Measurements from ENCODE around the gene PHF1.

Gene PHF1

GRCh38 chr6:33439956-33440648 is 29.3 kb downstream of the PHF1 start:
- Mint-ChIP-seq H3K36me3 (peaks cover 27% of the 10 kb centered on the region), H3K27ac (peak overlapping the region; percentile 36), H3K4me3 (no peak overlapping the region), H3K4me1 (peaks cover 4% of the 10 kb centered on the region), H3K9me3 (no peaks in the 10 kb centered on the region), H3K27me3 (no peaks in the 10 kb centered on the region)
- ATAC-seq (ENCODE audit: low read depth) (no peak), DNase-seq (ENCODE audit: low spot score in 2 of 2) (no peak)

GRCh38 chr6:33440649-33441309 is 30.0 kb downstream of the PHF1 start:
- peaks cover 26% of the 10 kb centered on the region for H3K36me3 Mint-ChIP-seq
- no peak overlapping the region for H3K4me3 Mint-ChIP-seq

GRCh38 chr6:33441457-33441856 is 30.6 kb downstream of the PHF1 start:
- peaks cover 9% of the 10 kb centered on the region for H3K4me1 Mint-ChIP-seq
- no peaks in the 10 kb centered on the region for H3K27me3 Mint-ChIP-seq
- DNase-seq (ENCODE audit: low spot score in 2 of 2), result no peak
- H3K27ac Mint-ChIP-seq, result no peak overlapping the region
- H3K36me3 Mint-ChIP-seq, result peaks cover 28% of the 10 kb centered on the region
- no peak for ATAC-seq (ENCODE audit: low read depth)
- H3K4me3 Mint-ChIP-seq, result no peak overlapping the region
- no peaks in the 10 kb centered on the region for H3K9me3 Mint-ChIP-seq

More at GRCh38 chr6:33440649-33441309, 30.0 kb downstream of the PHF1 start:
- Mint-ChIP-seq H3K27ac (peak overlapping the region; percentile 36), H3K9me3 (no peaks in the 10 kb centered on the region), H3K27me3 (no peaks in the 10 kb centered on the region), H3K4me1 (peaks cover 4% of the 10 kb centered on the region)
- ATAC-seq (ENCODE audit: low read depth) (no peak), DNase-seq (ENCODE audit: low spot score in 2 of 2) (no peak)

GRCh38 chr6:33442283-33442682 is 31.5 kb downstream of the PHF1 start:
- ATAC-seq (ENCODE audit: low read depth) (no peak), DNase-seq (ENCODE audit: low spot score in 2 of 2) (no peak)
- Mint-ChIP-seq H3K4me3 (no peak overlapping the region), H3K4me1 (peaks cover 11% of the 10 kb centered on the region), H3K27me3 (no peaks in the 10 kb centered on the region), H3K9me3 (no peaks in the 10 kb centered on the region), H3K36me3 (peaks cover 28% of the 10 kb centered on the region), H3K27ac (peak overlapping the region; percentile 66)

GRCh38 chr6:33443025-33443424 is 32.2 kb downstream of the PHF1 start:
- peaks cover 13% of the 10 kb centered on the region for H3K4me1 Mint-ChIP-seq
- ATAC-seq (ENCODE audit: low read depth), result no peak
- H3K9me3 Mint-ChIP-seq, result no peaks in the 10 kb centered on the region
- no peak for DNase-seq (ENCODE audit: low spot score in 2 of 2)
- H3K27me3 Mint-ChIP-seq, result no peaks in the 10 kb centered on the region
- H3K4me3 Mint-ChIP-seq, result no peak overlapping the region
- H3K36me3 Mint-ChIP-seq, result peaks cover 29% of the 10 kb centered on the region
- H3K27ac Mint-ChIP-seq, result peak overlapping the region; percentile 66

GRCh38 chr6:33443619-33444504 is 33.0 kb downstream of the PHF1 start:
- no peak overlapping the region for H3K4me3 Mint-ChIP-seq
- peaks cover 17% of the 10 kb centered on the region for H3K4me1 Mint-ChIP-seq
- DNase-seq (ENCODE audit: low spot score in 2 of 2) (no peak), ATAC-seq (ENCODE audit: low read depth) (no peak)
- no peaks in the 10 kb centered on the region for H3K27me3 Mint-ChIP-seq
- H3K9me3 Mint-ChIP-seq, result no peaks in the 10 kb centered on the region
- H3K36me3 Mint-ChIP-seq, result peaks cover 33% of the 10 kb centered on the region
- no peak overlapping the region for H3K27ac Mint-ChIP-seq

GRCh38 chr6:33445119-33445603 is 34.3 kb downstream of the PHF1 start:
- peaks cover 15% of the 10 kb centered on the region for H3K4me1 Mint-ChIP-seq
- no peak overlapping the region for H3K27ac Mint-ChIP-seq
- ATAC-seq (ENCODE audit: low read depth) (no peak), DNase-seq (ENCODE audit: low spot score in 2 of 2) (no peak)
- H3K4me3 Mint-ChIP-seq, result no peak overlapping the region
- peaks cover 36% of the 10 kb centered on the region for H3K36me3 Mint-ChIP-seq
- H3K9me3 Mint-ChIP-seq, result no peaks in the 10 kb centered on the region
- no peaks in the 10 kb centered on the region for H3K27me3 Mint-ChIP-seq

- peaks cover 34% of the 10 kb centered on the region for H3K36me3 Mint-ChIP-seq
- peaks cover 13% of the 10 kb centered on the region for H3K4me1 Mint-ChIP-seq
- ATAC-seq (ENCODE audit: low read depth), result no peak
Measured at GRCh38 chr6:33446356-33446755, 35.5 kb downstream of the PHF1 start.

GRCh38 chr6:33450434-33450833 is 39.6 kb downstream of the PHF1 start:
- DNase-seq (ENCODE audit: low spot score in 2 of 2) (no peak), ATAC-seq (ENCODE audit: low read depth) (no peak)
- H3K4me3 Mint-ChIP-seq, result no peak overlapping the region
- peaks cover 27% of the 10 kb centered on the region for H3K36me3 Mint-ChIP-seq
- H3K27ac Mint-ChIP-seq, result peak overlapping the region; percentile 45
- no peaks in the 10 kb centered on the region for H3K27me3 Mint-ChIP-seq
- no peaks in the 10 kb centered on the region for H3K9me3 Mint-ChIP-seq
- peaks cover 32% of the 10 kb centered on the region for H3K4me1 Mint-ChIP-seq

More at GRCh38 chr6:33446356-33446755, 35.5 kb downstream of the PHF1 start:
- H3K27me3 Mint-ChIP-seq, result no peaks in the 10 kb centered on the region
- H3K4me3 Mint-ChIP-seq, result no peak overlapping the region
- H3K27ac Mint-ChIP-seq, result no peak overlapping the region
- H3K9me3 Mint-ChIP-seq, result no peaks in the 10 kb centered on the region
- DNase-seq (ENCODE audit: low spot score in 2 of 2), result no peak

- Mint-ChIP-seq H3K27ac (no peak overlapping the region), H3K4me1 (peaks cover 28% of the 10 kb centered on the region), H3K4me3 (no peak overlapping the region), H3K27me3 (no peaks in the 10 kb centered on the region), H3K36me3 (peaks cover 26% of the 10 kb centered on the region), H3K9me3 (no peaks in the 10 kb centered on the region)
- DNase-seq (ENCODE audit: low spot score in 2 of 2) (no peak), ATAC-seq (ENCODE audit: low read depth) (no peak)
Measured at GRCh38 chr6:33451606-33452005, 40.8 kb downstream of the PHF1 start.

- ATAC-seq (ENCODE audit: low read depth), result no peak
- DNase-seq (ENCODE audit: low spot score in 2 of 2), result no peak
- H3K27ac Mint-ChIP-seq, result no peak overlapping the region
- no peaks in the 10 kb centered on the region for H3K27me3 Mint-ChIP-seq
- H3K36me3 Mint-ChIP-seq, result peaks cover 24% of the 10 kb centered on the region
- no peak overlapping the region for H3K4me3 Mint-ChIP-seq
- no peaks in the 10 kb centered on the region for H3K9me3 Mint-ChIP-seq
- peaks cover 28% of the 10 kb centered on the region for H3K4me1 Mint-ChIP-seq
Measured at GRCh38 chr6:33452496-33452895, 41.7 kb downstream of the PHF1 start.

- peak overlapping the region; percentile 98 for H3K4me3 Mint-ChIP-seq
- H3K36me3 Mint-ChIP-seq, result peaks cover 17% of the 10 kb centered on the region
- no peaks in the 10 kb centered on the region for H3K27me3 Mint-ChIP-seq
- peaks cover 23% of the 10 kb centered on the region for H3K4me1 Mint-ChIP-seq
- ATAC-seq (ENCODE audit: low read depth), result no peak
- no peak for DNase-seq (ENCODE audit: low spot score in 2 of 2)
- H3K9me3 Mint-ChIP-seq, result no peaks in the 10 kb centered on the region
- H3K27ac Mint-ChIP-seq, result peak overlapping the region; percentile 94
Measured at GRCh38 chr6:33453393-33454008, 42.7 kb downstream of the PHF1 start.

- Mint-ChIP-seq H3K4me3 (peak within 1 kb of the TSS; percentile 98), H3K36me3 (peaks cover 9% of the 10 kb centered on the region), H3K27me3 (no peaks in the 10 kb centered on the region), H3K4me1 (peaks cover 22% of the 10 kb centered on the region), H3K27ac (peak within 1 kb of the TSS; percentile 94), H3K9me3 (no peaks in the 10 kb centered on the region)
- DNase-seq (ENCODE audit: low spot score in 2 of 2) (peak; percentile 84 to 85), ATAC-seq (ENCODE audit: low read depth) (peak; percentile 99)
Measured at GRCh38 chr6:33454009-33454946, 43.5 kb downstream of the PHF1 start, which contains the start of gene ZBTB9. TSS of gene ZBTB9 (plus strand) at chr6:33454576. CDS start at chr6:33455101, 525 bp downstream.
